Hematopoietic multipotent progenitor cell treated with erythropoietin and hydrocortisone succinate and interleukin-3 and kit ligand, for 6 days (in vitro differentiated cells): ENCODE results near the gene CRMP1.
"Not testable (repeated sequence)": the region's sequence is repeated elsewhere in the genome, so short reads cannot be mapped to it uniquely, and the experiment has no call there.

ENCODE experiments used
- DNase-seq: peaks from one replicate; pipeline ENCODE4 v3.0.0-alpha.2; 2015

The CRMP1 gene

DNA sequence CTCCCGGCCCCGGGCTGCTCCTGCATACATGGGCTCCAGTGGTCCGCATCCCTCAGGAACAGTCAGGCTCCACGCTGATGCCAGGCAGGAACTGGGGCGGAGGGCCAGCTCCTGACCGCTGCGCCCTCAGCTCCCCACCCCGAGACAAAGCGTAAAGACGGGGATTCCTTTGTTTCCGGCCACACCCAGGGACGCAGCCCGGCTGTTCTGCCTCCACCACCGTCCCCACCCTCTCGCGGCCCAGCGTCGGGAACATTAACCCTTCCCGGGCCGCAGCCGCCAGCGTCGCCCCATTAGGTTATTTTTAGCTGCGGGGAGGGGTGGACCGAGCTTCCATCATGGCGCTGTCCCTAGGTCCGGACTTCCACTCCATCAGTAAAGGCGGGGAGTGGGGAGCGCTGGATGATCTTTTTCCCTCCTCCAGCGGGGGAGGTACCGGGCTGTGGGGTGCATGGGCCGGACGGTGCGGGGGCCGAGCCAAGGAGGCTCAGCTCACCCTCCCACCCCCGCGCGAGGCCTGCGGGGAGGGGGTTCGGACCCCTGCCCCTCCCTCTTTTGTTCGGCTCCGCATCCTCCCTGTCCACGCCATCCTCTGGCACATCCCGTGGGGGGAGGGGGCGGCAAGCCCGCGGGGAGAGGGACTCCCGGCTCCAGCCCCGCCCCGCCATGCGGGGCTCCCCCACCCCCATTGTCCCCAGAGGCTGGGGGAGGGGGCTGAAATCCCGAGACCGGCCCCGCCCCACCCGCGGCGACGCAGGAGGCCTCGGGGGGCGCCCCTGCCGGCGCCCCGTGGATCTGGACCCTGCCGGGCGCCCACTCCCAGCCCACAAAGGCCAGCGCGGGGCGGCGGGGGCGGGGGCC is 5.3 kb downstream of the CRMP1 start:
- DNase-seq: no peak

DNA sequence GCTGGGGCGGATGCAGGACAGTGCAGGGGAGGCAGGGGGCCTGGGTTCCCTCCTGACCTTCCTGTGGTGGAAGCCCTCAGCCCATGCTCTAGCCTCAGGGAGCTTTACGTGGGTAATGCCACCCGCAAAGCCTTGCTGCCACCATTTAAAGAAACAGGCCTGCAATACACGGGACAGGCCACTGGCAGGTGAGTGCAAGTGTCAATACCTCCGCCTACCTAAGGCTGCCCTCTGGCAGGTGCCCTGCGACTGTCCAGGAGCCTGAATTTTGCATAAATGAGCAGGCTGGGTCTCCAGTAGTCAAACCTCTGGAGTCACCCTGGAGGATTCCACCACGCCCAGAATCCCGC is 5.9 kb downstream of the CRMP1 start:
- DNase-seq: no peak

DNA sequence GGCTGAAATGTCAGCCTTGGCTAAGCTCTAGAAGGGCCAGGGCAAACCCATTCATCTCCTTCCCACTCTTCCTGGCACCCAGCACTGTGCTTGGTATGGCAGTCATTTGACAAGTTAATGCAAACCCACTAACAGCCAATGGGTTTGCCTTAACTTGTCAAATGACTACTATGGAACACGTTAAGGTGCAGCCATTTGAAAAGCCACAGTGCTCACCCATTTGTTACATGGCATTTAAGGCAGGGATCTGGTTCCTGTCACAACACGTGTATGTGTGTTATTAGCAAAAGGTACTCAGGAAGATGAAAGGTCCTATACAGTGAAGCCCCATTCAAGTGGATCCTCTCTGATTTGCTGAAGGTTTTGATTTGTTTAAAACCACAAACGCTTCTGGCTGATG is 7.2 kb downstream of the CRMP1 start:
- no peak for DNase-seq

DNA sequence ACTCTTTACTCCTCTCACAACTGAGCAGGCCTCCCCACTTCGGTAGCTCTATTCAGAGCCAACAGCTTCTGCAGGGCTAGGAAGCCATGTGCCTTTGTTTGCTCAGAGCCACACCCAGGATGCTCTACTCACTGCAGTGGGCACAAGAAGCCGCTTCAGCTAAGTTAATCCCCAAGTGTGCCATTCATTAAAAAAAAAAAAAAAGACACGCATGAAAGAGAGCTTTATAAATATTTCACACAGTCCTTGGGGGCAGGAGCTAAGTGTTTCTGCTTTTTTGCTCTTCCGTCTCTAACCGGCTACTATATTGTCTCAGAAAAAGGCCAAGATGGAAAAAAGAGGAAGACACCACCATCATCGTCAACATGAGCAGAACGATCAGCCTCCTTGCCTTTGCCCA is 8.1 kb downstream of the CRMP1 start:
- no peak for DNase-seq

DNA sequence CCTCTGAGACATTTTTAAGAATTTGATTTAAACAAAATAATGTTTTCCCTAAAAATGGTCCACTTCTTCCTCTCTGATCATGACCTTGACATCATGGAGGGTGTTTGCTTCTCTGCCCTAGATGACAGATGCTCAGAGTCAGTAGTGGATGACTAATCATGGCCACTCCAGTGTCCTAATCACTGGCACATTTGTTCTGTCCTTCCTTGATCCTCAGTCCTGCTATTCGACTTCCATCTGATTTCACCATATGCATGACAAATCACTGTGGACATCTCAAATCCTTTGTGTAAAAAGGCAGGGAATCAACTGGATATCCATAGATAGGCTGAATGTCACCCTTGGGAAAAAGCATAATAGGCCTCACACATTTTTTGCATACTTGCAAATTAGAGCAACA is 9.0 kb downstream of the CRMP1 start:
- DNase-seq: no peak

DNA sequence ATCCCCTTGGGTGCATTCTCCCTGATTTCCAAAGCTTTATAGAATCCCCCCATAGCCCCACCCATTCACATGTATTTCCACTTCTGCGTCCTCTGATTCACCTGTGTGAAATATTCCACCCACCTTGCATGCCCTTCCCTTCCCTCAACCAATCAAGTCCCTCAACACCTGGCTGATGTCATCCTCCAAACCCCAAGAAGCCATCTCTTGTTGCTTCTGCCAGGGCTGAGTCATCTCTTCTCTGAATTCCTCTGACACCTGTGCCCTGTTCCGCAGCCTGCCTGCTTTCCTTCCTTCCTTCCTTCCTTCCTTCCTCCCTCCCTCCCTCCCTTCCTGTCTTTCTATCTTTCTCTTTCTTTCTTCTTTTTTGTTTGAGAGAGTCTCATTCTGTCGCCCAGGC is 9.9 kb downstream of the CRMP1 start:
- DNase-seq: no peak

DNA sequence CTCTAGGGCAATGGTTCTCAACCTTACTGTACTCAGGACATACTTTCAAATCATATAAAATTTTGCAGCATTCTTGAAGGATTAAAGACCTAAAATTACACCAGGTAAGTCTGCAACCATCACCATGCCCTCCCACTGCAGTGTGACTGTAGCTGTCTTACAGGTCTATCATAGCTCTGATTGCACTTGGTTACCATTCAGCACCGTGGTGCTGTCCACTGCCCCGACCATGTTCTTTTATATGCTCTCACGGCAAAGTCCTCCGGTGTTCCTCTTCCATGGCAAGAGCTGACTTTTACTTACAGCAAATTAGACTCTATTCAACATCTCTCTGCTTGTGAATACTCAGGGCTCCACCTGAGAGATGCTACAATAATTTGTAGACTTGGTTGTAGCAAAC is 11.5 kb downstream of the CRMP1 start:
- DNase-seq: no peak

DNA sequence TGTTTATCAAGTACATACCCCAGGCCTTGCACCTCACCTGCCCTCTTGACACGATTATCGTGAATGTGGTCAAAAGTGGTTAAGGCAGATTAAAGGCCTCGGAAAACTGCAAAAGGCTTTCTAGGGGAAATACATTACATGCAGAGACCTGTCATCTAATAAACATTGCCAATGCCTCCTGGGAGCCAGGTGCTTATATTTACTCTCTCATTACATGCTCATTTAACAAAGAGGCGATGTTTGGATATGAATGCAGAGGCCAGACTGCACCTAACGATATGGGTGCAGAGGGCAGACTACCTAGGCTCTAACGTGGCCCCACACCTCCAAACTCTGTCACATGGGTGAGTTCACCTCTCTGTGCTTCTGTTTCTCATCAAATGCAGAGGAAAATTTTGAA is 14.5 kb downstream of the CRMP1 start:
- DNase-seq: no peak

DNA sequence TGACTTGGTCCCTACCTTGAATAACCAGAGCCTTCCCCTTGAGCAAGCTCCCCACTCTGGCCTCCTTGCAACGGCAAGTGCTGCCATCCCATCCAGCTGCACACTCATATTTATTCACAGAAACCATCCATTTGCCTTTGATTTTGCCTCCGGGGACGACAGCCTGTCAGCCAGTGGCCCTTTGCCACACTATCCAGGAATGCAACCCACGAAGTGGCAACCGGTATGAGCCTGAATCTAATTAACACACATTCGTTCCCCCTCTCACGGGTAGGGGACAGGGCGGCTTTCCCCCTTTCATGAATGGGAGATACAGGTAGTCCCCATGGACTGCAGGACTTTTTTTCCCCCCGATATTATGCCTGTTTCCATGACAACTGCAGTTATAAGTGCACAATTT is 15.5 kb downstream of the CRMP1 start:
- no peak for DNase-seq

DNA sequence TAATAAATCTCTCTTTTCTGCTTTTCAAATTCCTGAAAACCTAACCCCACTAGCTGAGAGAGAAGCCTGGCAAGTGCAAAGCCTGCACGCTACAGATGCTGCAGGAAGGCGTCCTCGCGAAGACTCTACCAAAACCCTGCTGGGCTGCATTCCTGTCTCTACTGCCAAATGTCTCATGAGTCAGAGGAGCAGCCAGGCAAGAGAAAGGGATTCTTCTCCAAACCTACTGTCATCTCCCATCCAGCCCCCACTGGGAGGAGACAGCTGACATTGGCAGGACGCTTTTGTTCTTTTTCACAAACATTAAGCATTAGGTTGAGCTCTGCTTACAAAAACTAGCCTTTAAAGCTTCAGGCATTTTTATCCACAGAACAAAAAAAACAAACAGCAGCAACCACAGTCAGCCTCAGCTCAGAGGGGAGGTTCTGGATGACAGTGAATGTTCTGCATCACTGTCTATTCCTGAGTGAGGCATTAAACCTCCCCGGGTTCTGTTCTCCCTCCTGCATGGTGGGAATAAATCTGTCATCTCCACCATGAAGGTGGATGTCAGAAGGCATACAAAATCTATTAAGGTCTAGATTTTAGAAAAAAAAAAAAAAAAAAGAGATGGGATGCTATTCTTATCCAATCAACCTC is 18.0 kb downstream of the CRMP1 start:
- DNase-seq: no peak

DNA sequence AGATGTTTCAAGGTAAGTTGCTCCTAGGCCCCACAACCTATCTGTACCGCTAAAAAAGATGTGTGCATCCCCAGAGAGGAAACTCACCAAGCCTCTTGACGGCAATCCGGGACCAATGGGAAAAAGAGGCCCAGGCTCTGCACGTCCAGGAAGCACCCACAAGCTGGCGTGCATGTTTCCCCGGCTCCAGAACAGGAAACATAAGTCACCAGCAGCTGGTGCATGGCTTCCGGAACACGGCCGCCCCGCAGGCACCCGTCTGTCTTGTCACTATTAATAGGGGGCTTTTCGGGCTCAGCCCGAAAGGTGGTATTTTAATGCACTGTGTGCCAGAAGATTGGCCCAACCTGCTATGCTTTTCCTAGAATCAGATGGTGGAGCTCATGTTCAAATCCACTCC is 22.2 kb downstream of the CRMP1 start:
- DNase-seq: no peak

DNA sequence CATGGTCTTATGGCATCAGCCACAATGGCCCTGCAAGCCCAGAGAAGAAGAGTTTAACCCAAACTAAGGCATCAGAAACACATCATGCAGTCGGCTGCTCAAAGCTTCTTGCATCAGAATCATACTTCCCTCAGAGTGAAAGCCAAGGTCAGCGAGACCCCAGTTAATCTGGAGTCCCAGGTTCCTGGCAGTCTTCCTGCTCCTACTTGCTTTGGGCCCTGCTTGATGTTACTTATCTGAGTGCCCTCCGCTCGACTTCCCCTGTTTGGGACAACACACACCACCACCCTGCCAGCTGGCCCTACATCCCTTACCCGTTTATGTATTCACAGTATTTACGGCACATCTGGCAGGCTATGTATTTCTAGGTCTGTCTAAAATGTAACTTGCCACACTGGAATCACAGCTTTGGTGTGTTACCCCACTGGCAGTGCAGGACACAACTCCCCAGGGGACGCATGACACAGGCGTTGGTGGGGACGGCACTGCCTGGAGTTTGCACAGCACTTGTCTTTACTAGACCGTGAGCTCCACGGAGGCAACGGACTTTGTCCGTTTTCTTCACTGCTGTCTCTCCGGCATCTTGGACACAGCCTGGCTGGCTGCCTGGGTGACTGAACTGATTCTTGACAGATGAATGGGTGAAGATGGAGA is 22.8 kb downstream of the CRMP1 start:
- DNase-seq: no peak

DNA sequence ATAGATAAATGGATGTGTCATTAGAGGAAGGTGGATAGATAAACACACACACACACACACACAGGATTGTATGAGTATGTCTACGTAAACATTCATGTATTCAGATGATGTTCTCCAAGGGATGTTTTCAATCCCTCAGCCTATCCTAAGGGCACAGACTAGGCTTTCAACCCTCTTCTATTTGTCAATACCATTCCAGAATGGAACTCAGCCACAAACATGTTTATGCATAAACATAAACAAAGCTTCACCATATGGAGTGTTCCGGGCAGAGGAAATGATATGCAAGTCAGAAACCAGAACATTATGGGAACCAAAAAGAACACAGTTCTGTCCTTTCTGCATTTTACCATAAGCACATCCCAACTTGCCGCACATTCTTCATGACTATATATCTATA is 25.0 kb downstream of the CRMP1 start:
- DNase-seq: no peak

DNA sequence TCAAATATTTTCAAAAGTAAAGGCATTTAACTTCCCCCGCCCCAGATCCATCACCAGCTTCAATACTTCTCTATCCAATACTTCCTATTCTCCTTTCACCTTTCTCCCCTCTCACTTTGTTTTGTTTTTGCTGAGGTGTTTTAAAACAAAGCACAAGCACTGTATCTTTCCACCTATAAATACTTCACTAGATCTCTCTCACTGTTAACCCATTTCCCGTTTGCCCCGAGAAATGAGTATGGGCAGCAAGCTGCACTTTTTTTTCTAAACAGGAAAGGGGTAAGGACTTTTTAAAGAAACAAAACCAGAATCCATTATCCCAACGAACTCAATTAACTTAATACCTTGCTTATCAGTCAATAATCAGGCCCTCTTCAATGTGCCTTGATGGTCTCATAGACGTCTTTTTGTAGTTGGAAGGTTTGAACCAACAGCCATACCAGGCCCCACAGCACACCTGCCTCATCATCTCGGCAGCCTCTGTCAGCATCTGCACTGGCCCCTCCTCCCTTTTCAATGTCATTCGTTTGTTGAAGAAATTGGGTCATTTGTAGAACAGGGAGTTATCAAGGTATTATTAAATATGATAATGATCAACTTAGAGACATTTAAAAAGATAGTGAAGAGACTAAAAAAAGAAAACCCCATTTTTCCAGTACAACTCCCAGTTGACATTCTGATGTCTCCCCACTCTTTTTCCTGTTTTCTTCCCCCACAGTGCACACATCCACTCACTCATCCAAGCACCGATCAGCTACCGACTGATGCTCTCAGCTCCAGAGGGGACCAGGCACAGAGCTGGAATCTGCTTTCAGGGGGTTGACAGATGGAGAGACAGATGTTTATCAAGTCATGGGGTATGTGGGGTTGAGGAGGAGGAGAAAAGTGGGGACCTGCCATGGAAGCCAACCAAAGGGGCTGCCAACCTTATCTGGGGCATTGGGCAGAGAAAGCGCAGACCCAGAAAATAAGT is 25.8 kb downstream of the CRMP1 start:
- no peak for DNase-seq

DNA sequence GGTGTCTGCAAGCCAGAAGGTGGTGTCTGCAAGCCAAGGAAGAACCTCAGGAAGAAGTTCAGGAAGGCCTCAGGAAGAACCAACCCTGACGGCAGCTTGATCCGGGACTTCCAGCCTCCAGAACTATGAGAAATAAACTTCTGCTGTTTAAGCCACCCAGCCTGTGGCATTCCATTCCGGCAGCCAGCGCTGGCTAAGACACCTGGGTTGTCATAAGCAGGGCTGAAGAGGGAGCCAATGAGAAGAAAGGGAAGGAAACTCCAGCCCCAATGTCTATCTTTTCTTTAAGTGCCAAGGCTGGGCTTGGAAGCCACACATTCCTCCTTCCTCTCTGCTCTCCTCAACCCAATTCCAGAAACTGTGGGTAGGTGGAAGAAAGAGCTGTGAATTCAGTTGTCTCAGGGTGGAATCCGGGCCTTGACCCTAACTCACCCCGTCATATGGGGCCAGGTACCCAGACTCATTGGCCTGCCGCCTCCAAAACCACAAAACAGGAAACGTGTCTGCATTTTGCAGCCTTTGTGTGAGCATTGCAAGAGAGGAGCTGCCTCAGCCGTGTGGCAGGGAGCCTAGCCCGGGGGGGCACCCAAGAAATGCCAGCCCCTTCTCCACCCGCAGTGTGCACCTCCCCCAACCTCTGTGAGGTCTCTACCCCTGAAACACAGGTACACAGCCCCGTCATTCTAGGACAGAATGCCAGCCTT is 26.8 kb downstream of the CRMP1 start:
- DNase-seq: peak; percentile 12

DNA sequence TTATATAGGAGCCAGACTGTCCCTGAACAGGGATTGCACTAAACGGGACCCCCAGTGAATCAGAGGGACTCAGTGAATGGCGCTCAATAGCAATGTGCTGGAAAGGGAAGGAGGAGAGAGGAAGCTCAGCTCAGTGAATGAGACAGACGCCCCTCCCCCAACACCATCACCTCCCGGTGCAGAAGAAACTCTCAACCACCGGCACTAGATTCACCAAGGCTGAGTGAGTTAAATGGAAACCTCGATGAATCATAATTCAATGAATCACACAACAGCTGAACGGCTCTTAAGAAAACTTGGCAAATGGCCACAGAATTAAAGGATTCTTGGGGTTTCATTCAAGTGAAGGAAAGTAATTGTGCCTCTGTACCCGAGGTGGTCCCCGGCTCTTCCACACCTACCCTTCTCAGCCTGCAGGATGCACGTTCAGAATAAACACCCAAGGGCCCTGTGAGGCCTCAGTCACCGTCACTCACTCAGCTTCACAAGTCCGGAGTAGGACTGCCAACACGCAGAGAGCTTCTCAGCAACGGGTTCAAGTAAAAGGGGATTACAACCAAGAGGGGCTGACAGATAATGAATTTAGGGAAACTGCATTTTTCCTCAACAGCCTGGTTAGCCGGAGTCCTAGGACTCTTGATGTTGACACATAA is 29.3 kb downstream of the CRMP1 start:
- peak; percentile 36 for DNase-seq

DNA sequence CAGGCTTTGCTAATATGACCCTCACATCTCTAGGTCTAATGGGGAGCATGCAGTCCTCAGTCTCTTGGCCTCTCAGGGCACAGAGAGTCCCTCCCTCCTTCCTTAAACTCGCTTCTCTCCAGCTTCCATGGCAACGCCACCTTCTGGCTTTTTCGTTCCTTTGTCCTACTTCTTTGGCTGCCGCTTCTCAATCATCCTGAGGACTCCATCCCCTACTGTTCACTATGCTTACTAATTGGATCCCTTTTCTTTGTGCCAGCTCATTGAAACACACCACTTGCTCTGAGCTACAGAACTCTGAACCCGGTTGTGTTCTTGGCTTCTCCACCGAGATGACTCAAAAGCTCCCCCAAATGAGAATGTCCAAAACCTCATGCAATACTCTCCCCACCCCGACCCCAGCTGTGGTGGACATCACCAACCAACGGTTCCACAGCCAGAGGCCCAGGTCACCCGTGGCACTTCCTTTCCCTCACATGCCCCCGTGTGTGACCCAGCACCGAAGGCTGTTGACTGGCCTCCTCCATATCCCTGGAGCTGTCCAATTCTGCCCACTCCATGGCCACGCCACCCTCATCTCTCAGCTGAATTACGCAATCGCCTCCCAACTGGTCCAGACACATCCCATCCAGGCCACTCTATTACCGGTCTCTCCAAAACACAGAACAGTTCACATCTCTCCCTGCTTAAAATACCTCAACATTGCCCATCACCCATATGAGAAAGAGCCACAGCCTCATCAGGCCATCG is 34.7 kb downstream of the CRMP1 start:
- DNase-seq: no peak

DNA sequence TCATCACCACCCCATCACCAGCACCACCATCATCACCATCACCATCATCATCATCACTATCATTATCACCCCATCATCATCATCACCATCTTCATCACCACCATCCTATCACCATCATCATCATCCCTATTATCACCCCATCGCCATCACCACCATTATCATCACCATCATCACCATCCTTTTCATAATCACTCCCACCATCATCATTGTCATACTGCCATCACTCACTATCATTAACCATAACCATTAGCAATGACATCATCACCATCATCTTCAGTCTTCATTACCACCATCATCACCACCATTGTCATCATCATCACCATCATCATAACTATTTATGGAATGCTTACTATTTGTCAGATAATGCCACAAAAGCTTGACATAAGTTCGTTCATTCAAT is 35.7 kb downstream of the CRMP1 start:
- DNase-seq: no peak

DNA sequence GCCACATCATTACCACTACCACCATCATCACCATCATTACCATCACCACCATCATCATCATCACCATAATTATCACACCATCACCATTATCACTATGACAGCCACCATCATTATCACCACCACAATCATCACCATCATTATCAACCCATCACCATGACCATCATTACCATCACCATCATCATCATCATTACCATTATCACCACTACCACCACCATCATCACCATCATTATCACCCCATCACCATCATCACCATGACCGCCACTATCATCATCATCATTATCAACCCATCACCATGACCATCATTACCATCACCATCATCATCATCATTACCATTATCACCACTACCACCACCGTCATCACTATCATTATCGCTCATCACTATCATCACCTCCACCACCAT is 36.5 kb downstream of the CRMP1 start:
- not testable (repeated sequence) for DNase-seq

DNA sequence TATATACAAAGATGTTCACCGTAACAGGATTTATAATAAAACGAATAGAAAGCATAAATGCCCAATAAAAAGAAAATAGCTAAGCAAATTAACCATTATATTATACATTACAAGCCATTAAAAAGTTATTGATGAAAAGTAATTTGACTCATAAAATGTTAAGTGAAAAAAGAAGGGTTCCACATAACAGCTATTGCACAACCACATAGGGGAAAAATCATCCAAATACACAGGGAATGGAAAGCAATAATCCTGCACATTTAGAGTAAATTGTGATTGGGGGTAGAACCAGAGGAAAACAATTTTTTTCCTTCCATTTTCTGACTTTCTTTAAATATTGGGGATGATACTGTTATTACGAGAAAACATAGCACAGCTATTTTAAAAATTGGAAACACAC is 38.0 kb downstream of the CRMP1 start:
- DNase-seq: no peak
